ENCODE results near the gene TEX44. TPM values are rescaled to one million over a fixed set of nuclear protein-coding genes. Genes with fewer than 3 reads are reported as not detected.

The TEX44 gene
- total and polyA plus RNA-seq, 2 donors (not counting 1 experiment from before 2014, with no cell fraction given): not detected

- Histone ChIP-seq H2AFZ (ENCODE audit: insufficient read depth, low read depth, low read length, poor library complexity, severe bottlenecking) (no peak overlapping the region), H3K36me3 (replicated peaks in 1 of 2; ENCODE audit: control extremely low read depth in 1 of 2, control insufficient read depth in 1 of 2, extremely low read depth in 1 of 2, insufficient read depth in 2 of 2, low read length in 1 of 2) (no peaks in the 10 kb centered on the region), H3K9ac (ENCODE audit: low read length) (no peak overlapping the region), H3K27ac (ENCODE audit: low read length in 2 of 2) (no peak overlapping the region), H3K79me2 (ENCODE audit: control insufficient read depth, insufficient read depth, low read length) (no peaks in the 10 kb centered on the region), H3K27me3 (replicated peaks in 1 of 4; ENCODE audit: control extremely low read depth in 1 of 4, control insufficient read depth in 3 of 4, insufficient read depth in 4 of 4, low read length in 3 of 4) (no peaks in the 10 kb centered on the region), H3K4me1 (ENCODE audit: control insufficient read depth in 2 of 2, insufficient read depth in 2 of 2, low read length in 2 of 2) (peaks cover 0 to 3% of the 10 kb centered on the region in 2 donors), H3K4me3 (ENCODE audit: control extremely low read depth in 1 of 5, extremely low read depth in 1 of 5, insufficient read depth in 1 of 5, low read depth in 2 of 5, low read length in 4 of 5) (no peak overlapping the region), H4K20me1 (ENCODE audit: control insufficient read depth, insufficient read depth, low read length, poor library complexity, severe bottlenecking) (no peaks in the 10 kb centered on the region), H3K9me3 (ENCODE audit: control extremely low read depth in 1 of 3, control insufficient read depth in 2 of 3, insufficient read depth in 1 of 3, low read length in 2 of 3) (no peaks in the 10 kb centered on the region), H3K4me2 (replicated peaks; ENCODE audit: low read depth, low read length, poor library complexity, severe bottlenecking) (no peak overlapping the region)
- WGBS (ENCODE audit: insufficient coverage): 94% methylated on average over 16 of the region's 16 CpGs
- H3K27ac Mint-ChIP-seq: no peak overlapping the region
- CTCF ChIA-PET: interaction anchor here (0.7 to 2.0 kb wide), 3 partner anchors 8 to 84 kb away, joined by 3 to 6 read pairs (median 5); no protein-coding TSS in a partner anchor
- ATAC-seq (ENCODE audit: low read depth): no peak
- POLR2A ChIA-PET: no interaction called here
- intact Hi-C loops (cut with micrococcal nuclease): no loop called here
- H3K9me3 Mint-ChIP-seq (ENCODE audit: insufficient read depth): no peaks in the 10 kb centered on the region
- H3K4me3 Mint-ChIP-seq: no peak overlapping the region
- peaks cover 3% of the 10 kb centered on the region for H3K4me1 Mint-ChIP-seq
- H3K27me3 Mint-ChIP-seq: no peaks in the 10 kb centered on the region
- DNase-seq: no peak
- TF ChIP-seq EZH2 (IDR thresholded peaks at IDR 0.05; ENCODE audit: borderline replicate concordance, insufficient read depth, low read depth, low read length, poor library complexity, severe bottlenecking): no peak
- TF ChIP-seq, protein P1, sequence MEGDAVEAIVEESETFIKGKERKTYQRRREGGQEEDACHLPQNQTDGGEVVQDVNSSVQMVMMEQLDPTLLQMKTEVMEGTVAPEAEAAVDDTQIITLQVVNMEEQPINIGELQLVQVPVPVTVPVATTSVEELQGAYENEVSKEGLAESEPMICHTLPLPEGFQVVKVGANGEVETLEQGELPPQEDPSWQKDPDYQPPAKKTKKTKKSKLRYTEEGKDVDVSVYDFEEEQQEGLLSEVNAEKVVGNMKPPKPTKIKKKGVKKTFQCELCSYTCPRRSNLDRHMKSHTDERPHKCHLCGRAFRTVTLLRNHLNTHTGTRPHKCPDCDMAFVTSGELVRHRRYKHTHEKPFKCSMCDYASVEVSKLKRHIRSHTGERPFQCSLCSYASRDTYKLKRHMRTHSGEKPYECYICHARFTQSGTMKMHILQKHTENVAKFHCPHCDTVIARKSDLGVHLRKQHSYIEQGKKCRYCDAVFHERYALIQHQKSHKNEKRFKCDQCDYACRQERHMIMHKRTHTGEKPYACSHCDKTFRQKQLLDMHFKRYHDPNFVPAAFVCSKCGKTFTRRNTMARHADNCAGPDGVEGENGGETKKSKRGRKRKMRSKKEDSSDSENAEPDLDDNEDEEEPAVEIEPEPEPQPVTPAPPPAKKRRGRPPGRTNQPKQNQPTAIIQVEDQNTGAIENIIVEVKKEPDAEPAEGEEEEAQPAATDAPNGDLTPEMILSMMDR (IDR thresholded peaks at IDR 0.05): no peak
Measured at GRCh38 chr2:231593666-231594065, 1.0 kb downstream of the TEX44 start.

DNA sequence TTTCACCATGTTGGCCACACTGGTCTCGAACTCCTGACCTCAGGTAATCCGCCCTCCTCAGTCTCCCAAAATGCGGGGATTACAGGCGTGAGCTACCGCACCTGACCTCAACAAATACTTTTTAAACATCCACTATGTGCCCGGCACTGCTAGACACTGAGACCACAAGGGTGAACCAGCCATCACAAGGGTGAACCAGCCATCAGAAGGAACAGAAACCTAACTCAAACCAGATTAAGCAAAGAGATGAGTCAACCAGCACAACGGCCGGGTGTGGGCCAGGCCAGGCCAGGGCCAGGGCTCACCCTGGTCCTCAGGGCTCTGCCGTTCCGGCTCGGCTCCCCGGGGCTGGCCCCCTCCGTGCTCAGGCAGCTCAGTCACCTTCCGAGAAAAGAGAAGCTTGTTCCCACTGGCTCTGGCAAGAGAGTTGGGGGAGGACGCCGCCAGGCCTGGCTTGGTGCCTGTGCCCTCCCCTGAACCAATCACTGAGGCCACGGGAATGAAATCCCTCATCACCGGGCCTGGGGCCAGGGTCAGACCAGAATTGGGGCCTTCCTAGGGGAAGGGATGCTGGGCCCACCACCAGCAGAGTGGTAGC is 4.4 kb downstream of the TEX44 start:
- H2AFZ ChIP-seq (ENCODE audit: insufficient read depth, low read depth, low read length, poor library complexity, severe bottlenecking): peak overlapping the region; percentile 36
- no peaks in the 10 kb centered on the region for H3K9me3 Mint-ChIP-seq (ENCODE audit: insufficient read depth)
- CTCF ChIA-PET: interaction anchor here (1.0 to 1.6 kb wide), 2 partner anchors 39 to 79 kb away, joined by 3 read pairs; no protein-coding TSS in a partner anchor
- H3K9ac ChIP-seq (ENCODE audit: low read length): no peak overlapping the region
- H3K9me3 ChIP-seq (ENCODE audit: control extremely low read depth in 1 of 3, control insufficient read depth in 2 of 3, insufficient read depth in 1 of 3, low read length in 2 of 3): no peaks in the 10 kb centered on the region
- H3K36me3 ChIP-seq (replicated peaks in 1 of 2; ENCODE audit: control extremely low read depth in 1 of 2, control insufficient read depth in 1 of 2, extremely low read depth in 1 of 2, insufficient read depth in 2 of 2, low read length in 1 of 2): no peaks in the 10 kb centered on the region
- H3K27ac Mint-ChIP-seq: peak overlapping the region; percentile 46
- POLR2A ChIA-PET: no interaction called here
- TF ChIP-seq, protein P1 (IDR thresholded peaks at IDR 0.05): no peak
- TF ChIP-seq EZH2 (IDR thresholded peaks at IDR 0.05; ENCODE audit: borderline replicate concordance, insufficient read depth, low read depth, low read length, poor library complexity, severe bottlenecking): no peak
- no peak overlapping the region for H3K4me3 Mint-ChIP-seq
- H3K4me1 Mint-ChIP-seq: peaks cover 7% of the 10 kb centered on the region
- WGBS (ENCODE audit: insufficient coverage): 66% methylated on average over 16 of the region's 18 CpGs
- no peaks in the 10 kb centered on the region for H4K20me1 ChIP-seq (ENCODE audit: control insufficient read depth, insufficient read depth, low read length, poor library complexity, severe bottlenecking)
- H3K27me3 Mint-ChIP-seq: no peaks in the 10 kb centered on the region
- ATAC-seq (ENCODE audit: low read depth) (peak; percentile 31), DNase-seq (no peak)
- no peaks in the 10 kb centered on the region for H3K27me3 ChIP-seq (replicated peaks in 1 of 4; ENCODE audit: control extremely low read depth in 1 of 4, control insufficient read depth in 3 of 4, insufficient read depth in 4 of 4, low read length in 3 of 4)
- H3K4me2 ChIP-seq (replicated peaks; ENCODE audit: low read depth, low read length, poor library complexity, severe bottlenecking): no peak overlapping the region
- no peaks in the 10 kb centered on the region for H3K79me2 ChIP-seq (ENCODE audit: control insufficient read depth, insufficient read depth, low read length)
- peaks cover 0 to 3% of the 10 kb centered on the region in 2 donors for H3K4me1 ChIP-seq (ENCODE audit: control insufficient read depth in 2 of 2, insufficient read depth in 2 of 2, low read length in 2 of 2)
- intact Hi-C loops (cut with micrococcal nuclease): no loop called here
- H3K4me3 ChIP-seq (ENCODE audit: control extremely low read depth in 1 of 5, extremely low read depth in 1 of 5, insufficient read depth in 1 of 5, low read depth in 2 of 5, low read length in 4 of 5): no peak overlapping the region
- H3K27ac ChIP-seq (ENCODE audit: low read length in 2 of 2): no peak overlapping the region
